Measurements from ENCODE around the gene TTC34.

GRCh38 chr1:2783435-2784397, 17.8 kb downstream of the TTC34 start:
- TF ChIP-seq CTCF (conservative IDR thresholded peaks at IDR 0.05 in 1 of 2, IDR thresholded peaks at IDR 0.05 in 1 of 2; ENCODE audit: extremely low read depth in 1 of 2, insufficient read depth in 1 of 2, low read depth in 1 of 2, low read length in 2 of 2) (no peak), EZH2 (IDR thresholded peaks at IDR 0.05; ENCODE audit: borderline replicate concordance, low read length) (no peak)

All from mammary epithelial cell (primary cell).